ENCODE measurements around the gene CWC22. TPM values are rescaled to one million over a fixed set of nuclear protein-coding genes. Genes with fewer than 3 reads are reported as not detected.

The CWC22 gene
- total RNA-seq, 1 experiment from 2014 or later: 28.4 TPM

- TF ChIP-seq, protein P1, sequence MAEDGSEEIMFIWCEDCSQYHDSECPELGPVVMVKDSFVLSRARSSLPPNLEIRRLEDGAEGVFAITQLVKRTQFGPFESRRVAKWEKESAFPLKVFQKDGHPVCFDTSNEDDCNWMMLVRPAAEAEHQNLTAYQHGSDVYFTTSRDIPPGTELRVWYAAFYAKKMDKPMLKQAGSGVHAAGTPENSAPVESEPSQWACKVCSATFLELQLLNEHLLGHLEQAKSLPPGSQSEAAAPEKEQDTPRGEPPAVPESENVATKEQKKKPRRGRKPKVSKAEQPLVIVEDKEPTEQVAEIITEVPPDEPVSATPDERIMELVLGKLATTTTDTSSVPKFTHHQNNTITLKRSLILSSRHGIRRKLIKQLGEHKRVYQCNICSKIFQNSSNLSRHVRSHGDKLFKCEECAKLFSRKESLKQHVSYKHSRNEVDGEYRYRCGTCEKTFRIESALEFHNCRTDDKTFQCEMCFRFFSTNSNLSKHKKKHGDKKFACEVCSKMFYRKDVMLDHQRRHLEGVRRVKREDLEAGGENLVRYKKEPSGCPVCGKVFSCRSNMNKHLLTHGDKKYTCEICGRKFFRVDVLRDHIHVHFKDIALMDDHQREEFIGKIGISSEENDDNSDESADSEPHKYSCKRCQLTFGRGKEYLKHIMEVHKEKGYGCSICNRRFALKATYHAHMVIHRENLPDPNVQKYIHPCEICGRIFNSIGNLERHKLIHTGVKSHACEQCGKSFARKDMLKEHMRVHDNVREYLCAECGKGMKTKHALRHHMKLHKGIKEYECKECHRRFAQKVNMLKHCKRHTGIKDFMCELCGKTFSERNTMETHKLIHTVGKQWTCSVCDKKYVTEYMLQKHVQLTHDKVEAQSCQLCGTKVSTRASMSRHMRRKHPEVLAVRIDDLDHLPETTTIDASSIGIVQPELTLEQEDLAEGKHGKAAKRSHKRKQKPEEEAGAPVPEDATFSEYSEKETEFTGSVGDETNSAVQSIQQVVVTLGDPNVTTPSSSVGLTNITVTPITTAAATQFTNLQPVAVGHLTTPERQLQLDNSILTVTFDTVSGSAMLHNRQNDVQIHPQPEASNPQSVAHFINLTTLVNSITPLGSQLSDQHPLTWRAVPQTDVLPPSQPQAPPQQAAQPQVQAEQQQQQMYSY (CRISPR knock-in tag; IDR thresholded peaks at IDR 0.05): no peak
- TF ChIP-seq PRRX2 (CRISPR knock-in tag; IDR thresholded peaks at IDR 0.05): no peak
- no peak for TF ChIP-seq ELF4 (CRISPR knock-in tag; IDR thresholded peaks at IDR 0.05; ENCODE audit: low read depth)
- TF ChIP-seq, protein P2, sequence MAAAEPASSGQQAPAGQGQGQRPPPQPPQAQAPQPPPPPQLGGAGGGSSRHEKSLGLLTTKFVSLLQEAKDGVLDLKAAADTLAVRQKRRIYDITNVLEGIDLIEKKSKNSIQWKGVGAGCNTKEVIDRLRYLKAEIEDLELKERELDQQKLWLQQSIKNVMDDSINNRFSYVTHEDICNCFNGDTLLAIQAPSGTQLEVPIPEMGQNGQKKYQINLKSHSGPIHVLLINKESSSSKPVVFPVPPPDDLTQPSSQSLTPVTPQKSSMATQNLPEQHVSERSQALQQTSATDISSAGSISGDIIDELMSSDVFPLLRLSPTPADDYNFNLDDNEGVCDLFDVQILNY (CRISPR knock-in tag; IDR thresholded peaks at IDR 0.05): no peak
- TF ChIP-seq, protein P3, sequence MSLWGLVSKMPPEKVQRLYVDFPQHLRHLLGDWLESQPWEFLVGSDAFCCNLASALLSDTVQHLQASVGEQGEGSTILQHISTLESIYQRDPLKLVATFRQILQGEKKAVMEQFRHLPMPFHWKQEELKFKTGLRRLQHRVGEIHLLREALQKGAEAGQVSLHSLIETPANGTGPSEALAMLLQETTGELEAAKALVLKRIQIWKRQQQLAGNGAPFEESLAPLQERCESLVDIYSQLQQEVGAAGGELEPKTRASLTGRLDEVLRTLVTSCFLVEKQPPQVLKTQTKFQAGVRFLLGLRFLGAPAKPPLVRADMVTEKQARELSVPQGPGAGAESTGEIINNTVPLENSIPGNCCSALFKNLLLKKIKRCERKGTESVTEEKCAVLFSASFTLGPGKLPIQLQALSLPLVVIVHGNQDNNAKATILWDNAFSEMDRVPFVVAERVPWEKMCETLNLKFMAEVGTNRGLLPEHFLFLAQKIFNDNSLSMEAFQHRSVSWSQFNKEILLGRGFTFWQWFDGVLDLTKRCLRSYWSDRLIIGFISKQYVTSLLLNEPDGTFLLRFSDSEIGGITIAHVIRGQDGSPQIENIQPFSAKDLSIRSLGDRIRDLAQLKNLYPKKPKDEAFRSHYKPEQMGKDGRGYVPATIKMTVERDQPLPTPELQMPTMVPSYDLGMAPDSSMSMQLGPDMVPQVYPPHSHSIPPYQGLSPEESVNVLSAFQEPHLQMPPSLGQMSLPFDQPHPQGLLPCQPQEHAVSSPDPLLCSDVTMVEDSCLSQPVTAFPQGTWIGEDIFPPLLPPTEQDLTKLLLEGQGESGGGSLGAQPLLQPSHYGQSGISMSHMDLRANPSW (CRISPR knock-in tag; conservative IDR thresholded peaks at IDR 0.05; ENCODE audit: low read depth): no peak
- no peak for TF ChIP-seq SOX15 (CRISPR knock-in tag; IDR thresholded peaks at IDR 0.05)
- TF ChIP-seq ZBTB21 (CRISPR knock-in tag; IDR thresholded peaks at IDR 0.05; ENCODE audit: borderline replicate concordance): no peak
- TF ChIP-seq, protein P4, sequence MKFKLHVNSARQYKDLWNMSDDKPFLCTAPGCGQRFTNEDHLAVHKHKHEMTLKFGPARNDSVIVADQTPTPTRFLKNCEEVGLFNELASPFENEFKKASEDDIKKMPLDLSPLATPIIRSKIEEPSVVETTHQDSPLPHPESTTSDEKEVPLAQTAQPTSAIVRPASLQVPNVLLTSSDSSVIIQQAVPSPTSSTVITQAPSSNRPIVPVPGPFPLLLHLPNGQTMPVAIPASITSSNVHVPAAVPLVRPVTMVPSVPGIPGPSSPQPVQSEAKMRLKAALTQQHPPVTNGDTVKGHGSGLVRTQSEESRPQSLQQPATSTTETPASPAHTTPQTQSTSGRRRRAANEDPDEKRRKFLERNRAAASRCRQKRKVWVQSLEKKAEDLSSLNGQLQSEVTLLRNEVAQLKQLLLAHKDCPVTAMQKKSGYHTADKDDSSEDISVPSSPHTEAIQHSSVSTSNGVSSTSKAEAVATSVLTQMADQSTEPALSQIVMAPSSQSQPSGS (CRISPR knock-in tag; IDR thresholded peaks at IDR 0.05; ENCODE audit: borderline replicate concordance, low read depth): no peak
- TF ChIP-seq GRHL2 (CRISPR knock-in tag; IDR thresholded peaks at IDR 0.05; ENCODE audit: insufficient replicate concordance, severe bottlenecking): no peak
- no peak for TF ChIP-seq NR2C2 (CRISPR knock-in tag; IDR thresholded peaks at IDR 0.05)
Observed at GRCh38 chr2:180000434-180000833, 6.7 kb downstream of the CWC22 start (continued).

GRCh38 chr2:179999000-179999399 lies 8.1 kb downstream of the CWC22 start:
- DNase-seq (ENCODE audit: low spot score) (no peak), ATAC-seq (no peak)
- no peak overlapping the region for H3K4me3 Mint-ChIP-seq
- H3K27me3 Mint-ChIP-seq (ENCODE audit: low read depth): no peaks in the 10 kb centered on the region
- H3K4me1 Mint-ChIP-seq: peaks cover 42% of the 10 kb centered on the region
- CTCF ChIA-PET: no interaction called here
- POLR2A ChIA-PET: no interaction called here
- H3K9me3 Mint-ChIP-seq: no peaks in the 10 kb centered on the region
- TF ChIP-seq SMAD3 (CRISPR knock-in tag; IDR thresholded peaks at IDR 0.05; ENCODE audit: borderline replicate concordance) (no peak), ZNF232 (CRISPR knock-in tag; IDR thresholded peaks at IDR 0.05) (no peak), ETV6 (CRISPR knock-in tag; IDR thresholded peaks at IDR 0.05) (no peak), ZNF425 (CRISPR knock-in tag; conservative IDR thresholded peaks at IDR 0.05) (no peak), ZNF671 (CRISPR knock-in tag; IDR thresholded peaks at IDR 0.05) (no peak), PRRX2 (CRISPR knock-in tag; IDR thresholded peaks at IDR 0.05) (no peak)
- TF ChIP-seq, protein P5, sequence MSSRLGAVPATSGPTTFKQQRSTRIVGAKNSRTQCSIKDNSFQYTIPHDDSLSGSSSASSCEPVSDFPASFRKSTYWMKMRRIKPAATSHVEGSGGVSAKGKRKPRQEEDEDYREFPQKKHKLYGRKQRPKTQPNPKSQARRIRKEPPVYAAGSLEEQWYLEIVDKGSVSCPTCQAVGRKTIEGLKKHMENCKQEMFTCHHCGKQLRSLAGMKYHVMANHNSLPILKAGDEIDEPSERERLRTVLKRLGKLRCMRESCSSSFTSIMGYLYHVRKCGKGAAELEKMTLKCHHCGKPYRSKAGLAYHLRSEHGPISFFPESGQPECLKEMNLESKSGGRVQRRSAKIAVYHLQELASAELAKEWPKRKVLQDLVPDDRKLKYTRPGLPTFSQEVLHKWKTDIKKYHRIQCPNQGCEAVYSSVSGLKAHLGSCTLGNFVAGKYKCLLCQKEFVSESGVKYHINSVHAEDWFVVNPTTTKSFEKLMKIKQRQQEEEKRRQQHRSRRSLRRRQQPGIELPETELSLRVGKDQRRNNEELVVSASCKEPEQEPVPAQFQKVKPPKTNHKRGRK (CRISPR knock-in tag; IDR thresholded peaks at IDR 0.05; ENCODE audit: borderline replicate concordance): no peak
- no peaks in the 10 kb centered on the region; the same call in 1 of the 2 replicates for H3K36me3 Mint-ChIP-seq
- no peak overlapping the region for H3K27ac Mint-ChIP-seq

Data from WTC11 (cell line).